ENCODE results near the gene BACH1. TPM values are rescaled to one million over a fixed set of nuclear protein-coding genes. Genes with fewer than 3 reads are reported as not detected.

The BACH1 gene
- total RNA-seq, 2 experiments from 2014 or later = 18.6 to 38.4 TPM

- Histone ChIP-seq H3K4me2 (ENCODE audit: low read length) (no peak overlapping the region), H3K4me1 (ENCODE audit: insufficient read depth, low read length, poor library complexity, severe bottlenecking) (peaks cover 6% of the 10 kb centered on the region), H2AFZ (ENCODE audit: low read length) (no peak overlapping the region), H3K27ac (ENCODE audit: low read depth, low read length, poor library complexity, severe bottlenecking) (no peak overlapping the region), H3K36me3 (ENCODE audit: insufficient read depth, low read length) (no peaks in the 10 kb centered on the region), H3K9me2 (ENCODE audit: insufficient read depth, low read length) (no peaks in the 10 kb centered on the region), H3K79me2 (ENCODE audit: insufficient read depth, low read depth, low read length) (peaks cover 38% of the 10 kb centered on the region), H3K9me3 (ENCODE audit: low read length) (no peaks in the 10 kb centered on the region), H3K4me3 (ENCODE audit: low read depth, low read length, poor library complexity, severe bottlenecking) (no peak overlapping the region), H4K20me1 (ENCODE audit: insufficient read depth, low read length) (peaks cover 14% of the 10 kb centered on the region)
- ChIA-PET POLR2A (interaction anchor here (1.0 to 1.2 kb wide), 2 partner anchors 12 to 40 kb away, joined by 3 to 5 read pairs; no protein-coding TSS in a partner anchor), CTCF (ENCODE audit: unreplicated experiment) (no interaction called here)
- intact Hi-C loops (cut with micrococcal nuclease; ENCODE audit: unreplicated experiment) = no loop called here
- DNase-seq (ENCODE audit: low spot score) = no peak
- no TSS peak for BruUV-seq (replicated peaks)
- TF ChIP-seq EZH2phosphoT487 (IDR thresholded peaks at IDR 0.05; ENCODE audit: borderline replicate concordance, low read depth, low read length) = no peak
These were observed 14.3 kb downstream of the BACH1 start for GRCh38 chr21:29312981-29313380.

- Histone ChIP-seq H4K20me1 (ENCODE audit: insufficient read depth, low read length) (peaks cover 14% of the 10 kb centered on the region), H3K9me3 (ENCODE audit: low read length) (no peaks in the 10 kb centered on the region), H3K4me2 (ENCODE audit: low read length) (no peak overlapping the region), H3K79me2 (ENCODE audit: insufficient read depth, low read depth, low read length) (peaks cover 33% of the 10 kb centered on the region; the same call in 1 of the 2 replicates), H3K4me1 (ENCODE audit: insufficient read depth, low read length, poor library complexity, severe bottlenecking) (no peaks in the 10 kb centered on the region), H2AFZ (ENCODE audit: low read length) (no peak overlapping the region), H3K27ac (ENCODE audit: low read depth, low read length, poor library complexity, severe bottlenecking) (no peak overlapping the region), H3K36me3 (ENCODE audit: insufficient read depth, low read length) (no peaks in the 10 kb centered on the region), H3K9me2 (ENCODE audit: insufficient read depth, low read length) (no peaks in the 10 kb centered on the region), H3K4me3 (ENCODE audit: low read depth, low read length, poor library complexity, severe bottlenecking) (no peak overlapping the region)
- TF ChIP-seq CTCF (conservative IDR thresholded peaks at IDR 0.05; ENCODE audit: low read length) (no peak), EZH2phosphoT487 (IDR thresholded peaks at IDR 0.05; ENCODE audit: borderline replicate concordance, low read depth, low read length) (no peak)
- ChIA-PET POLR2A (interaction anchor here (0.6 to 1.9 kb wide), 6 partner anchors 11 to 1359 kb away, joined by 3 to 13 read pairs (median 4); partner anchors contain the start of gene BACH1), CTCF (ENCODE audit: unreplicated experiment) (interaction anchor here (0.5 kb wide), 1 partner anchor 1063 kb away, joined by 3 read pairs; no protein-coding TSS in a partner anchor)
- no peak for DNase-seq (ENCODE audit: low spot score)
- intact Hi-C loops (cut with micrococcal nuclease; ENCODE audit: unreplicated experiment) = no loop called here
- BruUV-seq (replicated peaks) = no TSS peak
These were observed 15.1 kb downstream of the BACH1 start for GRCh38 chr21:29313662-29314408.

GRCh38 chr21:29315131-29315749 lies 16.5 kb downstream of the BACH1 start:
- POLR2A ChIA-PET = interaction anchor here (1.4 to 1.9 kb wide), 3 partner anchors 13 to 227 kb away, joined by 3 to 13 read pairs (median 6); no protein-coding TSS in a partner anchor
- no peak overlapping the region for H3K27ac ChIP-seq (ENCODE audit: low read depth, low read length, poor library complexity, severe bottlenecking)
- peaks cover 14% of the 10 kb centered on the region for H4K20me1 ChIP-seq (ENCODE audit: insufficient read depth, low read length)

More at GRCh38 chr21:29315131-29315749, 16.5 kb downstream of the BACH1 start:
- Histone ChIP-seq H3K9me3 (ENCODE audit: low read length) (no peaks in the 10 kb centered on the region), H3K4me1 (ENCODE audit: insufficient read depth, low read length, poor library complexity, severe bottlenecking) (no peaks in the 10 kb centered on the region), H3K4me3 (ENCODE audit: low read depth, low read length, poor library complexity, severe bottlenecking) (no peak overlapping the region), H3K4me2 (ENCODE audit: low read length) (no peak overlapping the region), H3K9me2 (ENCODE audit: insufficient read depth, low read length) (no peaks in the 10 kb centered on the region), H2AFZ (ENCODE audit: low read length) (no peak overlapping the region), H3K36me3 (ENCODE audit: insufficient read depth, low read length) (no peaks in the 10 kb centered on the region), H3K79me2 (ENCODE audit: insufficient read depth, low read depth, low read length) (peaks cover 31% of the 10 kb centered on the region; the same call in 1 of the 2 replicates)
- CTCF ChIA-PET (ENCODE audit: unreplicated experiment) = no interaction called here
- TF ChIP-seq CTCF (conservative IDR thresholded peaks at IDR 0.05; ENCODE audit: low read length) = no peak
- TF ChIP-seq EZH2phosphoT487 (IDR thresholded peaks at IDR 0.05; ENCODE audit: borderline replicate concordance, low read depth, low read length) = no peak
- no TSS peak for BruUV-seq (replicated peaks)
- no peak for DNase-seq (ENCODE audit: low spot score)
- intact Hi-C loops (cut with micrococcal nuclease; ENCODE audit: unreplicated experiment) = no loop called here

Measured in OCI-LY7 (cell line).